Activated B cell treated with CpG ODN at 0.5 μM for 24 hours (primary cell): Measurements from ENCODE around the gene YRDC. TPM values are rescaled to one million over a fixed set of nuclear protein-coding genes. Genes with fewer than 3 reads are reported as not detected.
"Not testable (repeated sequence)": the region's sequence is repeated elsewhere in the genome, so short reads cannot be mapped to it uniquely, and the experiment has no call there.

Experiments used
- ATAC-seq: fragments of 200-7000 bp; cut with Tn5 transposase; one replicate; pipeline ENCODE4 v1.10.0; 2021; ENCODE audit warnings: low read depth, mild to moderate bottlenecking, moderate library complexity
- CTCF ChIA-PET: fragments of 350-600 bp; sonication (Branson Sonifier 250); formaldehyde crosslinking; loops from one replicate; lab custom pipeline; 2021; ENCODE audit warnings: antibody characterized with exemption; lab: Charles Lee
- POLR2A ChIA-PET: fragments of 350-600 bp; sonication (Branson Sonifier 250); formaldehyde crosslinking; loops from one replicate; lab custom pipeline; 2021; ENCODE audit warnings: antibody characterized with exemption; lab: Charles Lee
- DNase-seq: peaks from one replicate; pipeline ENCODE4 v3.0.0; 2022
- H3K27ac Mint-ChIP-seq: one replicate; pipeline ENCODE4 v1.8.0; 2020; ENCODE audit warnings: mixed read lengths
- H3K27me3 Mint-ChIP-seq: one replicate; pipeline ENCODE4 v1.8.0; 2021; ENCODE audit warnings: mixed read lengths
- H3K36me3 Mint-ChIP-seq: one replicate; pipeline ENCODE4 v1.8.0; 2021; ENCODE audit warnings: low read depth, mixed read lengths
- H3K4me1 Mint-ChIP-seq: one replicate; pipeline ENCODE4 v1.8.0; 2021; ENCODE audit warnings: mixed read lengths
- H3K4me3 Mint-ChIP-seq: one replicate; pipeline ENCODE4 v1.8.0; 2020; ENCODE audit warnings: mild to moderate bottlenecking, mixed read lengths
- H3K9me3 Mint-ChIP-seq: one replicate; pipeline ENCODE4 v1.8.0; 2020; ENCODE audit warnings: mixed read lengths
- CTCF ChIP-seq: fragments of 200-600 bp; IDR thresholded peaks from one replicate; pipeline ENCODE4 v1.8.0; 2022; ENCODE audit warnings: antibody characterized with exemption, mild to moderate bottlenecking
- intact Hi-C: fragments of 100-400 bp; cut with micrococcal nuclease; formaldehyde crosslinking; loops from one replicate; pipeline ENCODE4 v1.15.1; 2024
- total RNA-seq: library from RNA; stranded (reverse); gene quantifications from 2 replicates; pipeline ENCODE4 v1.2.3, GENCODE V29; 2022

Gene YRDC
- total RNA-seq, 1 donor from 2014 or later, result 24.2 TPM

DNA sequence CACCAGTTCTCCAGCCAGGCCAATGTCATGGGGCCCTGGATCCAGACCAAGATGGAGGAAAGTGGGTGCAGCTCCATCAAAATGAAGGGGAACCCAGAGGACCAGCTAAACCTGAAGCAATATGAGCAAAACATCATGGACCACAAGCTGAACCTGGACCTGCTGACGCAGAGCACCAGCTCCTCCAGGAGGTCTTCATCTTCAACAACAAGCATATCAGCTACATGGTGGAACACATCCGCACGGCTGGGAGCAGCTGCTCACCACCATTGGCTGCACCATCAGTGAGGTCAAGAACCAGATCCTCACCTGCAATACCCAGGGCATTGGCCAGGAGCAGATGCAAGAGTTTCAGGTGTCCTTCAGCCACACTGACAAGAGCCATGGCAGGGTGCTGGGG is 29.4 kb downstream of the YRDC start:
- no peak for TF ChIP-seq CTCF

DNA sequence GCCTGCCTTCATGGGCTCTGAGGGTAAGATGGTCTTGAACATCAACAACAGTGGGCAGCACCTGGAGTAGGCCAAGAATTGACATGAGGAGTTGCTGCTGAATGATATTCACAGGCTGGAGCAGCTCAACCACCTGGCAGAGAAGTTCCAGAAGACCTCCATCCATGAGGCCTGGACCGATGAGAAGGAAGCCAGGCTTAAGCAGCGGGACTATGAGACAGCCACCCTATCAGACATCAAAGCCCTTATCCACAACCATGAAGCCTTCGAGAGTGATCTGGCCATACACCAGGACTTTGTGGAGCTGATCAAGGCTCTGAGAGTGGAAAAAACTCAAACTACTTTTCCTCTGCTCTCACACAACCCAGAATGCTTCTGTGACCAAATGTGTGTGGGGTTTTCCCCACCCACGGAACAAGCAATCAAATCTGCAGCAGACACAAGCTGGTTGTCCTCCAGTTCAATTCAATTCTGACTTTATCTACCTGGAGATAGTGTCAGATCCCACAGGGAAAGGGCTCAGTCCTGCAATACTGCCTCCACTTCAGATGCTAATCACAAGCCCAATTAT is 31.0 kb downstream of the YRDC start:
- POLR2A ChIA-PET, result no interaction called here
- DNase-seq, result no peak
- peaks cover 9% of the 10 kb centered on the region for H3K4me1 Mint-ChIP-seq
- ATAC-seq, result peak; percentile 37
- H3K9me3 Mint-ChIP-seq, result no peaks in the 10 kb centered on the region
- intact Hi-C loops, result no loop called here
- H3K36me3 Mint-ChIP-seq, result no peaks in the 10 kb centered on the region
- peaks cover 6% of the 10 kb centered on the region for H3K27me3 Mint-ChIP-seq
- CTCF ChIA-PET, result no interaction called here
- no peak overlapping the region for H3K27ac Mint-ChIP-seq
- H3K4me3 Mint-ChIP-seq, result no peak overlapping the region
- no peak for TF ChIP-seq CTCF

More for the DNA sequence above, 29.4 kb downstream of the YRDC start:
- ATAC-seq, result no peak
- CTCF ChIA-PET, result no interaction called here
- intact Hi-C loops, result no loop called here
- Mint-ChIP-seq H3K4me3 (no peak overlapping the region), H3K27me3 (peaks cover 11% of the 10 kb centered on the region), H3K36me3 (no peaks in the 10 kb centered on the region), H3K4me1 (peaks cover 9% of the 10 kb centered on the region), H3K9me3 (no peaks in the 10 kb centered on the region), H3K27ac (no peak overlapping the region)
- POLR2A ChIA-PET, result no interaction called here
- no peak for DNase-seq

GRCh38 chr1:37771440-37771839 is 36.6 kb downstream of the YRDC start:
- POLR2A ChIA-PET, CTCF ChIA-PET, H3K4me3 Mint-ChIP-seq, H3K9me3 Mint-ChIP-seq, H3K36me3 Mint-ChIP-seq, intact Hi-C loops, ATAC-seq, H3K4me1 Mint-ChIP-seq, H3K27ac Mint-ChIP-seq, DNase-seq: not testable (repeated sequence)
- peaks cover 34% of the 10 kb centered on the region for H3K27me3 Mint-ChIP-seq

- TF ChIP-seq CTCF, result no peak
- H3K27me3 Mint-ChIP-seq, result peaks cover 69% of the 10 kb centered on the region
- intact Hi-C loops, result no loop called here
- ChIA-PET POLR2A (interaction anchor here (0.6 kb wide), 1 partner anchor 79 kb away, joined by 3 read pairs; no protein-coding TSS in a partner anchor), CTCF (no interaction called here)
- peaks cover 24% of the 10 kb centered on the region for H3K4me1 Mint-ChIP-seq
- H3K4me3 Mint-ChIP-seq, result no peak overlapping the region
- ATAC-seq (no peak), DNase-seq (no peak)
- H3K36me3 Mint-ChIP-seq, result no peaks in the 10 kb centered on the region
- H3K9me3 Mint-ChIP-seq, result no peaks in the 10 kb centered on the region
- no peak overlapping the region for H3K27ac Mint-ChIP-seq
These were observed 40.5 kb downstream of the YRDC start for GRCh38 chr1:37767488-37767887.

DNA sequence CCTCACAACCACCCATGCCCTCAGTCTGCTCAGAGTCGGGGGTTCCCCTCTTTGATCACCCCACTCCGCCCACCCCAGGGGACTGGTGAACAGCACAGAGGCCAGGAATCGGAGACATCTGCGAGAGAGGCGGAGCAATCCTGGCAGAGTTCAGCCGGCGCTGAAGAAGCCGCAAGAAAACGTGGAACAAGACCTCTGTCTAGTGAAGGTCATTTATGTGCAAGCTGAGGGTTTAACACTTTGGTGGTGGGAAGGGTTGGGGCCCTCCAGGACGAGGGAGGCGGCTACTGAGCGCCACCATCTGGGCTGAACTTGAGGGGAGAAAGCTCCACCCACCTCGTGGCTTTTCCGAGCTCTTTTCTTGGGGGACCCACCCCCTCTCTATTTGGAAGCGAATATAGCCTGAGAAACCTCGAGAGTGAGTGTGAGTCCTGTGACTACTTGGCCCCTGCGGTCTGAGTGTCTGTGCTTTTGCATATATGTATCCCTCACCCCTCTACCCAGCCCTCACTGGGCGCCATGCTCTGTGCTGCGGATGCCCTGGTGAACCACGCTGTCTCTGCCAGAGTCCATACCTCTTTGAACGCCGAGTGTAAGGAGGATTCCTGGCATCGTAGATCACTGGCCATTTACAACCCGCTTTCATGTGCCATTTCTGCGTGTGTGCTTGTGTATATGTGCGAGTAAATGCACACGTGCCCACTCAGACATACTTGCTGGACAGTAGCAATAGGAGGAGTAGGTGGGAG is 41.9 kb downstream of the YRDC start:
- Mint-ChIP-seq H3K27me3 (peaks cover 80% of the 10 kb centered on the region), H3K27ac (no peak overlapping the region), H3K36me3 (no peaks in the 10 kb centered on the region), H3K4me3 (peak overlapping the region; percentile 50), H3K9me3 (no peaks in the 10 kb centered on the region), H3K4me1 (peaks cover 24% of the 10 kb centered on the region)
- POLR2A ChIA-PET, result no interaction called here
- CTCF ChIA-PET, result no interaction called here
- DNase-seq, result no peak
- peak; percentile 57 for ATAC-seq
- intact Hi-C loops, result loop anchor here (2.0 kb wide), 1 partner anchor 29 kb away; no protein-coding TSS in a partner anchor
- no peak for TF ChIP-seq CTCF
